ENCODE results near the gene SEC14L2. TPM values are rescaled to one million over a fixed set of nuclear protein-coding genes. Genes with fewer than 3 reads are reported as not detected.
"Not testable (repeated sequence)": the region's sequence is repeated elsewhere in the genome, so short reads cannot be mapped to it uniquely, and the experiment has no call there.

The SEC14L2 gene
- total RNA-seq, 1 donor from 2014 or later, result 3.4 TPM

GRCh38 chr22:30402028-30402765 is 5.4 kb downstream of the SEC14L2 start:
- no peak for DNase-seq (ENCODE audit: low spot score)

DNA sequence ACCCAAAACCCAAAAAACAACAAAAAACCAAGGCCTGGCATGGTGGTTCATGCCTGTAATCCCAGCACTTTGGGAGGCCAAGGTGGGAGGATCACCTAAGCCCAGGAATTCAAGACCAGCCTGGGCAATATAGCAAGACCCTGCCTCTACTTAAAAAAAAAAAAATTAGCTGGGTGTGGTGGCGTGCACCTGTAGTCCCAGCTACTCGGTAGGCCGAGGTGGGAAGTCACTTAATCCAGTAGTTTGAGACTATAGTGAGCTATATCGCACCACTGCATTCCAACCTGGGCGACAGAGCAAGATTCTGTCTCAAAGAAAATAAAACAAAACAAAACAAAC is 5.9 kb downstream of the SEC14L2 start:
- DNase-seq (ENCODE audit: low spot score), result not testable (repeated sequence)

GRCh38 chr22:30404307-30404706 is 7.5 kb downstream of the SEC14L2 start:
- DNase-seq (ENCODE audit: low spot score), result no peak

GRCh38 chr22:30405731-30406130 is 8.9 kb downstream of the SEC14L2 start:
- DNase-seq (ENCODE audit: low spot score), result no peak

- DNase-seq (ENCODE audit: low spot score), result no peak
Observed at GRCh38 chr22:30406400-30406799, 9.6 kb downstream of the SEC14L2 start.

GRCh38 chr22:30408388-30409102 is 11.7 kb downstream of the SEC14L2 start:
- DNase-seq (ENCODE audit: low spot score), result no peak

DNA sequence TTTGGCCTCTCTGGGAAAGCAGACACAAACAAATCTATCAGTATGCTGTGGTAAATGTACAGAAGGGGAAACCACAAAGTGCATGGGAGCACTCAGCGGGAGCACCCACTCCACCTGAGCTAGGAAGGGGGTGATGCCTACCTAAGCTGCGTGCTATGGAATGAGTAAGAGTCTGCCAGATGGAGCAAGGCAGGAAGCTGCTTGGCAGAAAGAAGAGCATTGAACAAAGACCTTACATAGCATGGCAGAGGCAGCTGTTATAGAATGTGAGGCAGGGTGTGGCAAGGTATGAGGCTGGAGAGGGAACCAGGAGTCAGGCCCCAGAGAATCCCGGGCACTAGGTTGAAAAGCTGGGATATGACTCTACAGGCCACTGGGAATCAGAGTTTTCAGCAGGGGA is 15.0 kb downstream of the SEC14L2 start:
- DNase-seq (ENCODE audit: low spot score), result no peak

DNA sequence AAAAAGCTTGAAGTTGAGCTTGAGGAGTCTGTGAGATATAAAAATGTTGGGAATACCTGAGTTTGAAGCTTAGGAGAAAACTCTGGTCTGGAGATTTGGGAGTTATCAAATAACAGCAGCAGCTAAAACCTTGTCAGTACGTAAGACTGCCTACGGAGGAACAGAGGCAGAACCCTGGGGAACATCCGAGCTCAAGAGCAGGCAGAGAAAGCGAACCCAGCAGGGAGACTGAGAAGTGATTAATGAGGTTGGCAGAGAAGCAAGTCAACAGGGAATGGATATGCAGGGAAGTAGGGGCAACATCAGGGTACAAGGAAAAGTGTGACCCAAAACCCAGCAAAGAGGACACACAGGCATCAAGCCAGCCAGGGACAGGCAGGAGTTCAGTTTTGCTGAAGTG is 16.2 kb downstream of the SEC14L2 start:
- no peak for DNase-seq (ENCODE audit: low spot score)

DNA sequence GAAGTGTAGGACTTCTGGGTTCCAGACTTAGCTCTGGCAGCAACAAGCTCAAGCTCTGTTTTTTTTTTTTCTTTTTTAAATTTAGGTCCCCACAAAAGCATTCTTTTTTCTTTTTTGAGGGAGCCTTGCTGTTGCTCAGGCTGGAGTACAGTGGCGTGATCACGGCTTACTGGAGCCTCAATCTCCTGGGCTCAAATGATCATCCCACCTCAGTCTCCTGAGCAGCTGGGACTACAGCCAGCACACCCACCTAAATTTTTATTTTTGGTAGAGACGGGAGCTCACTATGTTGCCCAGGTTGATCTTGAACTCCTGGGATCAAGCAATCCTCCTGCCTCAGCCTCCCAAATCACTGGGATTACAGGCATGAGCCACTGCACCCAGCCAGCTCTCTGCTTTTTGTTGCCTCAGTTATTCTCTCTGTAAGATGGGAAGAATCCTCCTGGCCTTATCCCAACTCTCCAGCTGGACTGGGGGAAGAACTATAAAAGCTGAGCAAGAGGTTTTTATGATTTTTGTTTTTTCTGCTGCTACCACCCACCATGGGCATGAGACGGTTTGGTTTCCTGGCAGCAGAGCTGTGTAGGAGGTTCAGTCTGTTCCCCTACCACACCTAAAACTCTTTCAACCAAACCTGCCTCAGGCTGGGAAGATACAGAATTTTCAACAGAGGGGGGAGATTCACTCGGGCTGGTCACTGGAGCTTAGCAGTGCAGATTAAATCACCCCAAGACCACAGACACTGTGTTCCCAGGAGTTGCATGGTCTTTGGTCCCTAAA is 17.1 kb downstream of the SEC14L2 start:
- no peak for DNase-seq (ENCODE audit: low spot score)

DNA sequence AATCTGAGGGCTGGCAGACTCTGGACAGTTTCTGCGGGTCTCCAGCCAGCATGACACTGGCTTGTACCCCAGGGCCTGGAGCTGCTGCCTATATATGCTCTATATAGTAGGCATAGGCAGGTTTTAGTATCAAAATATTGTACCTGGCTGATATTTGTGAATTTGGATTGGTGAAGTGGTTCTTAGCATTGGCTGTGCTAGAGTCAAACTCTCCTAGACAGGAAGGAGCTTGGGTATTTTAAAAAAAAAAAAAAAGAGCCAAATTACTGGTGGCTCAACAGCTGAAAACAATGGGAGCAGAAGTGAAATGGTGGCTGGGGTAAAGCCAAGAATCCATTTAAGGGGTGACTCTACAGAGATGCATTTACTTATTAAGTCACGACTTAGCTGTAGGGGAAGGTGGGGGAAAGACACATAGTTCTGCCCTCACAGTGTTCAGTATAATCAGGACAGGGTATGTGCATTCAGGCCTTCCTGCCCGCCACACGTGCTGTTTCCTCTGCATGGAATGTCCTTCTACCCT is 17.8 kb downstream of the SEC14L2 start:
- DNase-seq (ENCODE audit: low spot score), result no peak

GRCh38 chr22:30416403-30416802 is 19.6 kb downstream of the SEC14L2 start:
- DNase-seq (ENCODE audit: low spot score), result no peak

DNA sequence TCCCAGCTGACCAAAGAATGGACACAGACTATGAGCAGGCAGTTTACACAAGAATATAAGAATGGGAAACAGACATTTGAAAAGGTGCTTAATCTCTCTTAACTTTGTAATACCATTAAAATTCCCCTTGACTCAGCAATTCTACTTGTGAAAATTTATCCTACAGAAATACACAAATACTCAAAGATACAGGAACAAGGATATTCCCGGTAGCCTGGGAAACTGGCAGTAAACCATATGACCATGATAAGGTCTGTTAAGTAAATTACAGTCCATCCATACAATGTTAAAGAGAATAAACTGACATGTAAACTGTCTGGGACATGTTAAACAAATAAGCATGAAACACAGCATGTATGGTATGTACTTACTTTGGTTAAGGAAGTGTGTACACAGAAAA is 20.0 kb downstream of the SEC14L2 start:
- no peak for DNase-seq (ENCODE audit: low spot score)

GRCh38 chr22:30420347-30421125 is 23.7 kb downstream of the SEC14L2 start:
- DNase-seq (ENCODE audit: low spot score), result no peak

- DNase-seq (ENCODE audit: low spot score), result no peak
Observed at GRCh38 chr22:30421695-30422480, 25.1 kb downstream of the SEC14L2 start.

- DNase-seq (ENCODE audit: low spot score), result peak; percentile 92
Observed at GRCh38 chr22:30422481-30423300, 25.9 kb downstream of the SEC14L2 start.

- DNase-seq (ENCODE audit: low spot score), result peak; percentile 92
Observed at GRCh38 chr22:30423301-30423958, 26.6 kb downstream of the SEC14L2 start.

DNA sequence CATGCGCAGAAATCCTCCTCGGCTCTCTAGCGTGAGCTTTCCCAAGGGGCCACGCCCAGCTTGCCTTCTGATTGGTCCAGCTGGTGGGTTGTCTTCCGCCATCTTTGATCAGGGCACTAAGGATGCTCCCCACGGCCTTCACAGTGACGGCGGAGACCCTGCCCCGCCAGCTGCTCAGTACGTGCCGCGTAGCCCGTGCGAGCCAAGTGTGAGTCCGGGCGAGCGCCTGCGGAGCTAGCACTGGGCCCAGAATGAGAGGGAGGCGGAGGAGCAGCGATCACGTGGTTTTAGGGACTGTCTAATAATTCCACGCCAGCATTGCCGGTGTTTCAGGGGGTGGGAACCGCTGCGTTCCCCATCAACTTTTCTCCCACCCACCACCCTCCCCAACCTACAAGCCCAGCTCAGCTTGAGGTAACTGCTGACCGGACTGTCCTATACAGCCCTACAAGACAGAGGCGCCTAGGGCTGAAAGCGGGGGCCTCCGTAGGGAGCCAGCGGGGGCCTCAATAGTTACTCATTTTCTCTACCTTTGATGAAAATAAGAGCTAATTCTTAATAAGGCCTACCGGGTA is 27.2 kb downstream of the SEC14L2 start:
- DNase-seq (ENCODE audit: low spot score), result peak; percentile 98

DNA sequence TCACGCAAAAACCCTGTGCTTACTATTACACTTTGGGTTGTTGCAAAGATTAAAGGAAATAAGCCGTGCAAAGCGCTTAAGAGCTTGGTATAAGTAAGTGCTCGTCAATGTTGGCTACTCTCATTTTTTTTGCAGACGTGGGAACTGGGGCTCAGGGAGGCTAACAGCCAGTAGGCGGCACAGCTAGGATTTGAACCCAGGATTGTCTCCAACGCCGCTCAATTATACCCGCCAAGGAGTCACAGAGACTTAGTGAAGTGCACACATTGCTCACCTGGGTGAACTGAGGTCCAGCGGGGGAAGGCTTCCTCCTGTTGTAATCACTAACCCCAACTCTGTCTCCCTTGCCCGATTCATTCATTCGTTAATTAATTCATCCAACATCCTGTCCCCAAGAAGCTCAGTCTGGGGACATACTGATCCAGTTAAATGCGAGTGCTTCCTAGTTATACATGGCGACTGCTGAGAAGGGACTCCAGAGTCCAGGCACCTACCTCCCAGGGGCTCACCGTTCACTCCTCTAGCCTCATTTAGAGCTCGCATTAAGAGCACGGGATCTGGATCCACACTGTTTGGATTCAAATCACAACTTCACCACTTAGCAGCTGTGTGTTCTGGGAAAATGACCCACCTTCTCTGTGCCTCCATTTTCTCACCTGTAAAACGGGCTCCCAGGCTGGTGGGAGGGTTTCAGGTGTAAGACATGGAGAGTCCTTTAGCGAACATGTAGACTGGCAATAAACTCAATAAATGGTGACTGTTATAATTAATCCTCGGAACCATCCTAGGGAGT is 27.9 kb downstream of the SEC14L2 start:
- no peak for DNase-seq (ENCODE audit: low spot score)
